SH-SY5Y (cell line): ENCODE measurements around the gene CLPTM1.

ENCODE experiments used
- GATA2 ChIP-seq: IDR thresholded peaks from 2 replicates; pipeline ENCODE4 v1.6.1; 2011; ENCODE audit warnings: mild to moderate bottlenecking, low read depth, low read length
- GATA3 ChIP-seq: IDR thresholded peaks from 2 replicates; pipeline ENCODE4 v1.6.1; 2011; ENCODE audit warnings: low read depth, mild to moderate bottlenecking, low read length, moderate library complexity

Gene CLPTM1

GRCh38 chr19:44988896-44989556 is 33.8 kb downstream of the CLPTM1 start:
- no peak for TF ChIP-seq GATA2
- TF ChIP-seq GATA3 = no peak

GRCh38 chr19:44990459-44990858 is 35.3 kb downstream of the CLPTM1 start:
- no peak for TF ChIP-seq GATA2
- TF ChIP-seq GATA3 = no peak

GRCh38 chr19:44990966-44991365 is 35.8 kb downstream of the CLPTM1 start:
- TF ChIP-seq GATA2 (no peak), GATA3 (no peak)

- TF ChIP-seq GATA3 (no peak), GATA2 (no peak)
Measured at GRCh38 chr19:44992336-44993163, 37.4 kb downstream of the CLPTM1 start.

- TF ChIP-seq GATA2 (no peak), GATA3 (no peak)
Measured at GRCh38 chr19:44993526-44993925, 38.3 kb downstream of the CLPTM1 start.

- TF ChIP-seq GATA2 (no peak), GATA3 (no peak)
Measured at GRCh38 chr19:44993926-44994537, 38.9 kb downstream of the CLPTM1 start.

GRCh38 chr19:44998025-44998424 is 42.8 kb downstream of the CLPTM1 start:
- TF ChIP-seq GATA2 = no peak
- no peak for TF ChIP-seq GATA3

- no peak for TF ChIP-seq GATA3
- no peak for TF ChIP-seq GATA2
Measured at GRCh38 chr19:45001087-45001739, 46.0 kb downstream of the CLPTM1 start, which contains the start of gene RELB. Gene RELB, plus strand, starts transcription at chr19:45001464. Its CDS starts 116 bp downstream, at chr19:45001580.

- TF ChIP-seq GATA3 (no peak), GATA2 (no peak)
Measured at GRCh38 chr19:45003485-45003884, 48.3 kb downstream of the CLPTM1 start.

- TF ChIP-seq GATA3 = no peak
- TF ChIP-seq GATA2 = no peak
Measured at GRCh38 chr19:45005787-45006186, 50.6 kb downstream of the CLPTM1 start.

GRCh38 chr19:45008552-45008951 is 53.4 kb downstream of the CLPTM1 start:
- TF ChIP-seq GATA2 (no peak), GATA3 (no peak)

- no peak for TF ChIP-seq GATA3
- no peak for TF ChIP-seq GATA2
Measured at GRCh38 chr19:45009625-45010255, 54.6 kb downstream of the CLPTM1 start.

- TF ChIP-seq GATA3 (no peak), GATA2 (0 out of 2 replicates have a peak, but pooled peaks have one; percentile 17)
Measured at GRCh38 chr19:45010306-45010705, 55.1 kb downstream of the CLPTM1 start.

- no peak for TF ChIP-seq GATA3
- TF ChIP-seq GATA2 = no peak
Measured at GRCh38 chr19:45011959-45012358, 56.8 kb downstream of the CLPTM1 start.

- TF ChIP-seq GATA2 (no peak), GATA3 (no peak)
Measured at GRCh38 chr19:45016388-45017314, 61.5 kb downstream of the CLPTM1 start.
